Activated CD8-positive, alpha-beta memory T cell treated with anti-CD3 and anti-CD28 coated beads, Interleukin-2, amount 50 U/mL, for 1 hour (primary cell): ENCODE measurements around the gene GDI1.

Experiments used
- DNase-seq: peaks from one replicate; pipeline ENCODE4 v3.0.0-alpha.2; 2020; ENCODE audit errors: extremely low read depth

GDI1 gene

DNA sequence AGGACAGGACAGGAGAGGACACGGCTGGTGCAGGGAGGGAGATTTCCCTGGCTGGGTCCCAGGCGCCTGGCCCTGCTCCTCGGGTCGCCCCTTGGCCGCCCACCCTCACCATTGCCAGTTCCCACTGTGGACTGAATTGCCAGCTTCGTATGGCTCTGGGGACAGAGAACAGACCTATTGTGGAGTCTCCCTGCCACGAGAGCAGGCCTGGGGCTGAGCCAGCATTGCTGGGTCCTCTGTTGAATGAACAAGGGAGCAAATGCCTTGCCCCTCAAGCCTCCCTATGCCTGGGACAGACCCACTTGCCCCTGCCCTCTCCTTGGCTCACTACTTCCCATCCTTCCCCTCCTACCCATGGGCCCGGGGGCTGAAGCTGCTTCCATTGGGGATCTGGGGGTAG lies 25.4 kb downstream of the GDI1 start:
- no peak for DNase-seq

DNA sequence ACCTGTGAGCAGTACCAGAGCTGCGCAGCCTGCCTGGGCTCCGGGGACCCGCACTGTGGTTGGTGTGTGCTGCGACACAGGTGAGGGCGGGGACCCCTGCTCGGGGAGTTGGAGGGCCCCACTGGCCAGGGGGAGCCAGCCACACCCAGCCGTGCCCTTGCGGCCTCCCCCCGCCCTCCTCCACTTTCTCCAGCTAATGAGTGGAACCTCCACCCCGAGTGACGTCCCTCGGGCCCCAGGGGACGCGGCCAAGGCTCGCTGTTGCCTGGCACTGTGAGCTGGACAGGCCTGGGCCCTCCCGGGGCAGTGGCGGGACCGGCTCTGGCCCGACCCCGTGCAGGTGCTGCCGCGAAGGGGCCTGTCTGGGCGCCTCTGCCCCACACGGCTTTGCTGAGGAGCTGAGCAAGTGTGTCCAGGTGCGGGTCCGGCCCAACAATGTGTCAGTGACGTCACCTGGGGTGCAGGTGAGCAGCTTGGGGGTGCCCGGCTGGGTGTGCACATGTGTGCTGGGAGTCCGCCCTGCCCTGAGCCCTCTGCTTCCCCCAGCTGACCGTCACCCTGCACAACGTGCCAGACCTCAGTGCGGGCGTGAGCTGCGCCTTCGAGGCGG lies 26.8 kb downstream of the GDI1 start:
- no peak for DNase-seq

DNA sequence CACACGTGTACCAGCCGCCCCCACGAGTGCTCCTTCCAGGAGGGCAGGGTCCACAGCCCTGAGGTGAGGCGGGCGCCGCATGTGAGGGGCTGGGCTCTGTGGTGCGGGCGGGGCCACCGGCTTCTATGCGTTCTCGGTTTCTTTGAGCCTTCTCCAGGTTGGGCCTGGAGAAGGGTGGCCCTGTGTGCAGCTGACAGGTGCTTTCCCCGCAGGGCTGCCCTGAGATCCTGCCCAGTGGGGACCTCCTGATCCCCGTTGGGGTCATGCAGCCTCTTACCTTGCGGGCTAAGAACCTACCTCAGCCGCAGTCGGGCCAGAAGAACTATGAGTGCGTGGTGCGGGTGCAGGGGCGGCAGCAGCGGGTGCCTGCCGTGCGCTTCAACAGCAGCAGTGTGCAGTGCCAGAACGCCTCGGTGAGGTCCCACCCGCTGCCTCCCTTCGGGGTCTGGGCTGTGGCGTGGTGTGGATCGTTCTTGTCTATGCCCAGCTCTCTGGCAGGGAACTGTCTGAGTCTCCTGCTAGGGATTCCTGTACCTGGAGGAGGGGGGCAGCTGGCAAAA lies 27.9 kb downstream of the GDI1 start:
- no peak for DNase-seq

DNA sequence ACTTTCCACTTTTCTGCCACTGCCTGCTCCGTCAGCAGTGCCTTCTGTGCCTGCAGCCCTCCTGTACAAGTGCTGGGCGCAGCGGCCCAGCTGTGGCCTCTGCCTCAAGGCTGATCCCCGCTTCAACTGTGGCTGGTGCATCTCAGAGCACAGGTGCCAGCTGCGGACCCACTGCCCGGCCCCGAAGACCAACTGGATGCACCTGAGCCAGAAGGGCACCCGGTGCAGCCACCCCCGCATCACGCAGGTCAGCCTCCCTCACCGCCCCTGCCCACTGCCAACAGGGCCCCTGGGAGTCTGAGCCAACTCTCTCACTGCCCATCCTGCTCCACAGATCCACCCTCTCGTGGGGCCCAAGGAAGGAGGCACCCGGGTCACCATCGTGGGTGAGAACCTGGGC lies 28.6 kb downstream of the GDI1 start:
- no peak for DNase-seq

DNA sequence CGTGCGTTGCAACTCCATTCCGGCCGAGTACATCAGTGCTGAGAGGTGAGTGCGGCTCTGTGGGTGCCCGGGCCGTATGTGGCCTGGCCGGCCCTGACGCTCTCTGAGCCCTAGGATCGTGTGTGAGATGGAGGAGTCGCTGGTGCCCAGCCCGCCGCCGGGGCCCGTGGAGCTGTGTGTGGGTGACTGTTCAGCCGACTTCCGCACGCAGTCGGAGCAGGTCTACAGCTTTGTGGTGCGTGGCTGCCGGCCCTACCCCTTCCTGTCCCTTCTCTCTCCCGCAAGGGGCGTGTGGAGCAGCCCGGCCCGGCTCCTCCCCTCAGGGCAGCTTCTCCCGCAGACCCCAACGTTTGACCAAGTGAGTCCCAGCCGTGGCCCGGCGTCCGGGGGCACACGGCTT lies 29.1 kb downstream of the GDI1 start:
- no peak for DNase-seq

DNA sequence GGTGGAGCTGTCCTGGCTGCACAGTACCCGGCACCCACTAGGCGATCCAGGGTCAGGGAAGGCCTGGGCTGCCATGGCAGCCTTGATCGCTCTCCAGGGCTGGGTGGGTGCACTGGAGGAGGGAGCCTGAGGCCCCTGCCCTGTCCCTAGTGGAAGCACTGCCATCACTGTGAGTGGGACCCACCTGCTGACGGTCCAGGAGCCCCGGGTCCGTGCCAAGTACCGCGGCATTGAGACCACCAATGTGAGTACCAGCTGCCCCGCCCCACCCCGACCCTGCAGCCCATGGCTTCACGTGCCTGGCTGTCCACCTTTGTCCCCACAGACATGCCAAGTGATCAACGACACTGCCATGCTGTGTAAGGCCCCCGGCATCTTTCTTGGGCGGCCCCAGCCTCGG lies 30.0 kb downstream of the GDI1 start:
- no peak for DNase-seq

DNA sequence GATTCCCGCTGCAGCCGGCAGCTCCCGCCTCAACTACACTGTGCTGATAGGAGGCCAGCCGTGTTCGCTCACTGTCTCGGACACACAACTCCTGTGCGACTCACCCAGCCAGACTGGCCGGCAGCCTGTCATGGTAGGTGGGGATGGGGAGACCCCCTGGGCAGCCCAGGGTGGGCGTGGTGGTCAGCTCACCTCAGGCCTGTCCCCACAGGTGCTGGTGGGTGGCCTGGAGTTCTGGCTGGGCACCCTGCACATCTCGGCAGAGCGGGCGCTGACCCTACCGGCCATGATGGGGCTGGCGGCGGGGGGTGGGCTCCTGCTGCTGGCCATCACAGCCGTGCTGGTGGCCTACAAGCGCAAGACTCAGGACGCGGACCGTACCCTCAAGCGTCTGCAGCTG lies 30.6 kb downstream of the GDI1 start:
- DNase-seq: no peak

DNA sequence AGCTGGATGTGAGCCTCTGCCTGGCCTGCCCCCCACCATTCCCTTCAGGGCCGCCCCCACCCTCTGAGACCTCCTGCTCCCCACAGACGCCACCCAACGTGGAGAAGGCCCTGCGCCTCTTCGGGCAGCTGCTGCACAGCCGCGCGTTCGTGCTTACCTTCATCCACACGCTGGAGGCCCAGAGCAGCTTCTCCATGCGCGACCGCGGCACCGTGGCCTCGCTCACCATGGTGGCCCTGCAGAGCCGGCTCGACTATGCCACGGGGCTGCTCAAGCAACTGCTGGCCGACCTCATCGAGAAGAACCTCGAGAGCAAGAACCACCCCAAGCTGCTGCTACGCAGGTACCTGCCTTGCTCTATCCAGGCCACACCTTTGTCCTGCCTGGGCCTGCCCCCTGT lies 31.3 kb downstream of the GDI1 start:
- no peak for DNase-seq

DNA sequence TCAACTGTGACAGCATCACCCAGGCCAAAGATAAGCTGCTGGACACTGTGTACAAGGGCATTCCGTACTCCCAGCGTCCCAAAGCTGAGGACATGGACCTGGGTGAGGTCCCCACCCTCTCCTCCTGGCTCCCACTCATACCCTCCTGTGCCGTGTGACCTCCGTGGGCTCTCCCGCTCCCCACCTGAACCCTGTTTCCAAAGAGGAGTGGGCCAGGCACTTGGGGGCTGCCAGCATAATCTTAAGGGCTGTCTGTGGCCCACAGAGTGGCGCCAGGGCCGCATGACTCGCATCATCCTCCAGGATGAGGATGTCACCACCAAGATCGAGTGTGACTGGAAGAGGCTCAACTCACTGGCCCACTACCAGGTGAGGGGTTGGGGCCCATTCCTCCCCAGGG lies 32.2 kb downstream of the GDI1 start:
- DNase-seq: no peak

DNA sequence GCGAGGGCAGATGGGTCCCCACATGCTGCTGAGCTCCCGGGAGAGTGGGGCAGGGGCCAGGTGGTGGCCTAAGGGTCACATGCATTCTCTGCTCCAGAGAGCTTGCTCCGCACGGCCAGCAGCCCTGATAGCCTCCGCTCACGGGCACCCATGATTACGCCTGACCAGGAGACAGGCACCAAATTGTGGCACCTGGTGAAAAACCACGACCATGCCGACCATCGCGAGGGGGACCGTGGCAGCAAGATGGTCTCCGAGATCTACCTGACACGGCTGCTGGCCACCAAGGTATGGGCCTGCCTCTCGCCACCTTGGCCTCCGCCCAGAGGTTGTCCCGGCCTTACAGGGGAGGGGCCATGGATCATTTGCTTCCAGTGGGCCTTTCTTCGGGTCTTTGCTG lies 32.9 kb downstream of the GDI1 start:
- no peak for DNase-seq

DNA sequence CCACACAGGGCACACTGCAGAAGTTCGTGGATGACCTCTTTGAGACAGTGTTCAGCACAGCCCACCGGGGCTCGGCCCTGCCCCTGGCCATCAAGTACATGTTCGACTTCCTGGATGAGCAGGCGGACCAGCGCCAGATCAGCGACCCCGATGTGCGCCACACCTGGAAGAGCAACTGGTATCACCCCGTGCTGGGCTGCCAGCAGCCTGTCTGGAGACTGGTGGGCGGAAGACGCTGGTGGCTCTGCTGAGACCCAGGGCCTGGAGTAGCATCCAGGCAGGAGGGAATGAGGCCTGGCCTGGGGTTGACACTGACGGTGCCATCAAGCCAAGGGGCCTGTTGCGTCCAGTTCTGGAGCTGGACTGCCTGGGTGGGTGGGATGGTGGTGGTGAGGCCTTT lies 33.5 kb downstream of the GDI1 start:
- no peak for DNase-seq

DNA sequence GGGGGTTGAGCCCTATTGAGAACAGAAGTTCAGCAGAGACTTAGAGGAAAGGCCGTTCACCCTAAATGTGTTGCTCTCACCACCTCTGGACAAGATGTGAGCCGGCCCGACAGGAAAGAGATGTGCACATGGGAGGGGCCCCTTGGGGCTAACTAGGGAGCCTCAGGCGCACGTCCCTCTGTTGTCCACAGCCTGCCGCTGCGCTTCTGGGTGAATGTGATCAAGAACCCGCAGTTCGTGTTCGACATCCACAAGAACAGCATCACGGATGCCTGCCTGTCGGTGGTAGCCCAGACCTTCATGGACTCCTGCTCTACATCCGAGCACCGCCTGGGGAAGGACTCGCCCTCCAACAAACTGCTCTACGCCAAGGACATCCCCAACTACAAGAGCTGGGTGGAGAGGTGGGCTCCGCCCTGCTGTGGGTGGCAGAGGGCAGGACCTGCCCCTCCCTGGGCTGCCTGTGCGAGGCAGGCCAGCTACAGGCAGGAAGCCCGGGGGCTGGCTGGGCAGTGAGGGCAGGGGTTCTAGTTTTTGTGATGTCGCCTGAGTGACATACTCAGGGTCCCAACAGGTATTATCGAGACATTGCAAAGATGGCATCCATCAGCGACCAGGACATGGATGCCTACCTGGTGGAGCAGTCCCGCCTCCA lies 34.1 kb downstream of the GDI1 start:
- DNase-seq: no peak

DNA sequence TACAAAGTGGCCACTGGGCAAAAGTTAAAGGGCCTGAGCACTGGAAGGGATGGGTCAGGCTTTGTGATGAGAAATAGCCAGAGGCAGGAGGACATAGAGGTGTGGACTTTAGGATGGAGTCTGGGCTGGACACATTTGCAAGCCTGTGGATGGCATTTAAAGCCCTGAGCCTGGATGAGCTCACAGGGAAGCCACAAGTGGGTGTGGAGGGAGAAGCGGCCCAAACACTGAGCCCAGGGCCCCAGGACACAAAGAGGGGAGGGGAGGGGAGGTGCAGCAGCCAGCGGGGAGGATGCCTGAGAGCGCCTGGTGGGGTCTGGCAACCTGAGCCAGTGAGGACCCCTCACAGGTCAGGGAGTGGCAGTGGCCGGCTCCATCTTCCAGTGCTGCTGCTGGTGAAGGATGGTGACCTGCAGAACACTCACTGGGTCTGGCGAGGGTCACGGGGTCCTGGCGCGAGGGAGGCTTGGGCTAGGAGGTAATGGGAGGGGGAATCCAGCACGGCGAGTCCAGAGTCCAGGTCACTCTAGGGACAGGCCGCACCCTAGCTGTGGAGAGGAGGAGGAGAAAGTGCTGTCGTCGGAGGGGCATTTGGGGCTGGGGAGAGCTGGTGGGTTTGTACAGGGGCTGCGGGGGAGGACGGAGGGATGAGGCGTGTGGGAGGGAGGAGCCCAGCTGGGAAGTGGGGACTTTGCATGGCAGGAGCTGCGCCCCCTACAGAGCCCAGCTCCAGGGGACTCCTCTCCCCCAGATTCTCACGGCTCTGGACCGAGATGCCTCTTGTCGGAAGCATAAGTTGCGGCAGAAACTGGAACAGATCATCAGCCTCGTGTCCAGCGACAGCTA lies 35.1 kb downstream of the GDI1 start:
- DNase-seq: no peak

DNA sequence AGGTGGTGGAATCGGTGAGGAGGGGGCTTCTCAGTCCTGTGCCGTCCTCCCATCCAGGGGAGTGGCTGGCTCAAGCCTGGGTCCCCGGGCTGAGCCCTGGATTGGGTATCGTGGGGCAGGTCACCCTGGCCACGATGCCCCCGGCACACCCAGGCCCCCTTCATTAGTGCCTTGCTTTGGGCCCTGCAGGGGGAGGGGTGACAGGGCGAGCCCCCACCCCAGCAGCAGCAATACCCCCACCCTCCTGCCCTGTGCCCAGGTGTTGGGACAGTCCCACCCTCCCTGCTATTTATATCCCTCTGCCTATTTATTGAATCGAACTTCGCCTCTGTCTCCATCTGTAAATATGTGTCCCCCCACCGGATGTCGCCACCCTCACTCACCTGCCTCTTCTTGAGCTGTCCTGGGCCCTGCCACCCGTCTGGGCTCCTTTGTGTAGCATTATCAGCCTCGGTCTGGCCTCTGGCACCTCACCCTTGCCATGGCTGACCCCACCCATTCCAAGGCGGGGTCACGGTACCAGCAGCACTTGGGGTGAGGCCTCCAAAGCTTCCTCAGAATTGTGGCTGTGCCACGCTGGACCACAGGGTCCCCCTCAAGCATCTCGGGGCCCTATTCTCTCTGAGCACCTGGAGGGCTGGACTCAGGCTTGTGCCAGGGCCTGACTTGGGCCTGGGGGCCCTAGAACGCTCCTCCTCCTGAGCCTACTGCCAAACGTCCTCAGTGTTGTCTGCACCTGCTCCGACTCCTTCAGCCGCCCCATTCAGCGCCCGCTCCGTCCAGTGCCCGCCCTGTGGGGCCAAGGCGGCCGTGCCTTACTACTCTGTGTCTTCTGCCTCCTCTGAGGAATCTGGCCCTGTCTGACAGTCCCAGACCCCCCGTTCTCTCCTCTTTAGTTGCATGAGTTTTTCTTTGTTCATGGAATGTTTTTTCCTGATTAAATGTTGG lies 36.0 kb downstream of the GDI1 start:
- no peak for DNase-seq

DNA sequence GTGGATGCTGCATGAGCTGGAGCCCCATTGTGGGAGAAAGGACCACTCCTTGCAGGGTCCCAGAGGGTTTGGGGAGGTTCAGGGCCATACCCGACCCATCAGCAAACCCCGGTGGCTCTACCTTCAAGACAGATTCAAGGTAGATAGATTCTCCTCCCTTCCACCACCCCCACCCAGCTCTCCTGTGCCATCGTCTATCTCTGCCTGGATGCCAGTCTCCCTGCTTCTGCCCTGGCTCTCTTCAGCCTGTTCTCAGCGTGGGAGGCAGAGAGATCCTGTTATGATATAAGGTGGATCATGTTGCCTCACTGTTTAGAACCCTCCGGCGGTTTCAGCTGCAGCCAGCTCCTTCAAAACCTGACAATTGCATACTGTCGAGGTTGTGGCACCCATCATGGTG lies 36.7 kb downstream of the GDI1 start:
- DNase-seq: no peak

DNA sequence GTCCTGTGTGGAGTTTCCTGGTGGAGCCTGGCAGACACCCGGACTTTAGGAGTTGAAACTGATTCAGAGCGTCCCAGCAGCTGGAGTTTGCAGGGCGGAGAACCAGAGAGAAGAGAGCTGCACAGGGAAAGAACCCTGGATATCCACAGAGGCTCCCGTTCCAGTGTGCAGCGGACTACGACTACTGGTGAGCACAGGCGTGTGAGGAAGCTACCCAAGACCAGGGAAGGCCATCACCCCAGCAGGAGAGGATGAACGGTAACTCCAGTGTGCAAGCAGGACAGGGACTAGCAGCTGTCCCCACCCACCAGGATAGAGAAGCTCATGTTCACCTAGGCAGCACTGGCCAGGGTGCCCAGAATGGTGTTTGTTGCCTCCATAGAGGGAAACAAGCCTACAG lies 39.9 kb downstream of the GDI1 start:
- no peak for DNase-seq

DNA sequence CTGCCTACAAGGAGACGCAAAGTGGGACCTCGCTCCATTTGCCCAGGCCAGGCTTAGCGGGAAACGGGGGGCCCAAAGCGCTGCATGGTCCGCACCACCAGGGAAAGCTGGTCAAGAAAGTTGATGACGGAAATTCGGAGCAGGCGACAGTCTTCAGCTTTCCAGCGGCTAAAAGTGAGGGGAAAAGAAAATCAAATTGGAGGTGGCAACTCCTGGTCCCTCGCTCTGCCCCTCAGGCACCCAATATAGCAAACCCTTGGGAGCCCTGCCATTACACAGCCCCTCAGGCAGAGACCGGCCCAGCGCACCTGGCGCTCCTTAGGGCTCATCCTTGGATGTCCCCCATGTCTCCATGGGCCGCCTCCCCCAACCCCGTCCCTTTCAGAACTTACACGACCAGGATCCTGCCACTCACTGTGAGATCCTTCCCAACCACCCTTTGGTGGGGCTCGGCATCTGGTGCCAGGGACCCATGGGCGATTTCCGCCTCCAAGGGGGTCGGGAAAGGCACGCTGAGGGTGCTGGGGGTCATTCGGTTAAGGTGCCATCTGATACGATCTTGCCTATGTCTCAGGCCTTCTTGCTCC lies 41.0 kb downstream of the GDI1 start:
- no peak for DNase-seq

DNA sequence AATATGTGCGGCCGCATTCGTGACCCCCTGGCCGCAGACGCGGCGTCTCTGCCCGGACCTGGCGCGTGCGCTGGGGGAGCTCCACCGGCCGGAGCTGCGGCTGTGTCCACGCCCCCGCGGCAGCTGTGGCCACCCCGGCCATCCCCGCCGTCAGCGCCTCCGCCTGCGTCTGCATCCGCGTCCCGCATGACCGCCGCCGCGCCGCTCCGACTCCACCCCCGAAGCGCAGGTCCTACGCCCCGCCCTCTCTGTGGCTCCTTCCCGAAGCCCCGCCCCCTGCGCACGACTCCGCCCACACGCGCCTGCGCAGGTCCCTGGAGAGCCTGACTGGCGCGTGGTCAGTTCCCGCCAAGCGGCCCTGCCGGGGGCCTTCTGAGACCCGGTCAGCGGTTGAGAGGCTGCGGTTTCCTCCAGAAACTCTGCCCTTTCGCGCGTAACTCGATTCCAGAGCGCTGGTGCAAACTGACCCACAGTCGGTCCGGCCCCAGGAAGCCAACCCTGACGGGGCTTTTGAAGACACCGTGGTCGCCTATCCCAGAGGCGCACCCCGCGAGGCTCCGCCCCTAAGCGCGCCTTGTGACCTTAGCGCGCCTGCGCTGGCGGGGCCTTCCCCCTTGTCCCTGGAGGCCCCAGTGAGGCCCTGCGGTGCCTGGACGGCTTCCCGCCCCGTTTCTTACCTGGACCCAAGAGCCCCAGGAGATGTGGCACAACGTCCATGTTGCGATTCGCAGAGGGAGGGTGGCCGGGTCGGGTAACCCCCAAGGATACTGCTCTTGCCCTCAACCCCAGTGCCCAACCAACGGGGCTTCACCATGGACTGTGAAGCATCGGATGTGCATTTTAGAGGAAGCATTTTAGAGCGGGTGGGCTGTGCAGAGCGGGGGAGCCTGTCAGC lies 42.0 kb downstream of the GDI1 start, which contains the start of gene LAGE3:
LAGE3 (minus strand) TSS at position 554 of the 895 bp plus-strand sequence; CDS start at position 188, 366 bp downstream.
- DNase-seq: peak; percentile 75

DNA sequence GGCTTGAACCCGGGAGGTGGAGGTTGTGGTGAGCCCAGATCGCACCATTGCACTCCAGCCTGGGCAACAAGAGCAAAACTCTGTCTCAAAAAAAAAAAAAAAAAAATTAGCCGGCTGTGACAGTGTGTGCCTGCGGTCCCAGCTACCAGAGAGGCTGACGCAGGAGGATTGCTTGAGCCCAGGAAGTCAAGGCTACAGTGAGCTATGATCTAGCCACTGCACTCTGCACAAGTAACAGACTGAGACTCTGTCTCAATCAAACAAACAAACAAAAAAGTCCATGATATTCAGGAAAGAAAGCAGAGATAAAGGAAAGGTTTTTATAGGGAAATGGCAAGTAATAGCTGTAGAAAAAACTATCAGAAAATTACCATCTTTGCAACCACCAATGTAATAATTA lies 44.2 kb downstream of the GDI1 start:
- no peak for DNase-seq
